HCT116 (cell line): ENCODE data around the gene NDUFC1. TPM values are rescaled to one million over a fixed set of nuclear protein-coding genes. Genes with fewer than 3 reads are reported as not detected.

Experiments
- ATAC-seq: fragments of 200-7000 bp; cut with Tn5 transposase; 2 replicates; pipeline ENCODE4 v1.9.1; 2020; ENCODE audit warnings: mild to moderate bottlenecking, moderate library complexity
- BruUV-seq: library from RNA; stranded (reverse); fragments of 400-500 nt; replicated peaks from 2 replicates; lab custom pipeline; 2021; lab: Mats Ljungman, UMichigan
- CTCF ChIA-PET: fragments of 300-600 bp; sonication (Branson Sonifier 250); formaldehyde crosslinking; loops from one replicate; lab custom pipeline; 2021; ENCODE audit warnings: antibody characterized with exemption; lab: Charles Lee
- POLR2A ChIA-PET: fragments of 300-600, 350-600 bp; sonication (Branson Sonifier 250); formaldehyde crosslinking; loops from one replicate; lab custom pipeline; 2021; ENCODE audit warnings: antibody characterized with exemption; lab: Charles Lee
- RAD21 ChIA-PET, 2 experiments: fragments of 300-600 bp; sonication (Branson Sonifier 250); formaldehyde crosslinking; loops; one replicate each; lab custom pipeline; 2023; ENCODE audit warnings: low total read pairs in 2 of 2; ENCODE audit not compliant: uncharacterized antibody in 2 of 2, unreplicated experiment in 2 of 2, low non-redundant PET in 1 of 2; lab: Charles Lee
- DNase-seq: peaks from one replicate; pipeline ENCODE4 v3.0.0-alpha.2; 2010; ENCODE audit warnings: low read depth, low spot score
- H2AFZ ChIP-seq: fragments of 200-600 bp; shearing (Covaris generic), sonication (generic); 2 replicates; pipeline ENCODE4 v1.6.1; 2017; ENCODE audit warnings: low read depth, mixed run types, mixed read lengths, antibody characterized with exemption, low read length; ENCODE audit not compliant: poor library complexity, severe bottlenecking
- H3K27ac ChIP-seq: 2 replicates; pipeline ENCODE4 v1.5.1; 2012; ENCODE audit warnings: low read depth, low read length
- H3K27me3 ChIP-seq: fragments of 200-600 bp; sonication (generic); 2 replicates; pipeline ENCODE4 v1.6.1; 2016; ENCODE audit warnings: mixed run types, low read length, mixed read lengths; ENCODE audit not compliant: insufficient read depth
- H3K36me3 ChIP-seq, 2 experiments: fragments of 200-500 bp in 1 of 2; fragments of 200-600 bp in 1 of 2; sonication (Bioruptor generic) in 1 of 2; sonication (generic) in 1 of 2; 2 replicates each; pipeline versions ENCODE4 v1.5.1 to v1.6.1; 2014 to 2016; ENCODE audit warnings: low read length in 2 of 2, inconsistent platforms in 1 of 2, mixed read lengths in 1 of 2, mixed run types in 1 of 2; ENCODE audit not compliant: insufficient read depth in 2 of 2, control insufficient read depth in 1 of 2
- H3K4me1 ChIP-seq, 2 experiments: fragments of 200-600 bp in 1 of 2; sonication (generic) in 1 of 2; 2 replicates each; pipeline versions ENCODE4 v1.5.1 to v1.6.1; 2012 to 2017; ENCODE audit warnings: low read length in 2 of 2, inconsistent platforms in 1 of 2, mild to moderate bottlenecking in 1 of 2, mixed read lengths in 1 of 2, mixed run types in 1 of 2, moderate library complexity in 1 of 2; ENCODE audit not compliant: insufficient read depth in 2 of 2, control insufficient read depth in 1 of 2
- H3K4me2 ChIP-seq: fragments of 200-600 bp; sonication (generic); 2 replicates; pipeline ENCODE4 v1.6.1; 2017; ENCODE audit warnings: mixed run types, low read length, mixed read lengths
- H3K4me3 ChIP-seq, 2 experiments: fragments of 200-600 bp in 1 of 2; sonication (generic) in 1 of 2; replicated peaks in 1 of 2; 2 replicates each; pipeline ENCODE4 v1.5.1; 2011 to 2016; ENCODE audit warnings: low read length in 2 of 2, control low read depth in 1 of 2, low read depth in 1 of 2, mild to moderate bottlenecking in 1 of 2, mixed read lengths in 1 of 2, mixed run types in 1 of 2
- H3K79me2 ChIP-seq: fragments of 200-600 bp; sonication (generic); 2 replicates; pipeline ENCODE4 v1.6.1; 2017; ENCODE audit warnings: mild to moderate bottlenecking, mixed run types, low read length, moderate library complexity, mixed read lengths; ENCODE audit not compliant: insufficient read depth
- H3K9ac ChIP-seq: fragments of 200-600 bp; sonication (generic); 2 replicates; pipeline ENCODE4 v1.6.1; 2016; ENCODE audit warnings: low read length, mixed read lengths
- H3K9me2 ChIP-seq: fragments of 200-600 bp; sonication (generic), shearing (Covaris generic); 2 replicates; pipeline ENCODE4 v1.6.1; 2017; ENCODE audit warnings: mixed run types, mild to moderate bottlenecking, moderate library complexity; ENCODE audit not compliant: insufficient read depth
- H3K9me3 ChIP-seq, 2 experiments: fragments of 200-500 bp in 1 of 2; fragments of 200-600 bp in 1 of 2; sonication (Bioruptor generic) in 1 of 2; sonication (generic) in 1 of 2; 2 replicates each; pipeline ENCODE4 v1.6.1; 2014 to 2017; ENCODE audit warnings: low read length in 2 of 2, mixed read lengths in 2 of 2, inconsistent platforms in 1 of 2, low read depth in 1 of 2, mild to moderate bottlenecking in 1 of 2, mixed run types in 1 of 2, moderate library complexity in 1 of 2; ENCODE audit not compliant: control insufficient read depth in 1 of 2, insufficient read depth in 1 of 2
- H4K20me1 ChIP-seq: fragments of 200-600 bp; sonication (generic), shearing (Covaris generic); 2 replicates; pipeline ENCODE4 v1.6.1; 2017; ENCODE audit warnings: mixed run types, mild to moderate bottlenecking, moderate library complexity; ENCODE audit not compliant: insufficient read depth
- EGR1 ChIP-seq: IDR thresholded peaks from 2 replicates; pipeline ENCODE4 v1.6.1; 2012; ENCODE audit warnings: low read depth
- ELF1 ChIP-seq: IDR thresholded peaks from 2 replicates; pipeline ENCODE4 v1.6.1; 2012; ENCODE audit warnings: low read depth, borderline replicate concordance
- EZH2phosphoT487 ChIP-seq: fragments of 200-600 bp; IDR thresholded peaks from 2 replicates; pipeline ENCODE4 v1.6.1; 2018; ENCODE audit warnings: antibody characterized with exemption, borderline replicate concordance
- JUND ChIP-seq: IDR thresholded peaks from 2 replicates; pipeline ENCODE4 v1.6.1; 2012
- POLR2A ChIP-seq: IDR thresholded peaks from 2 replicates; pipeline ENCODE4 v1.7.0; 2011; ENCODE audit warnings: borderline replicate concordance; ENCODE audit not compliant: insufficient read depth, insufficient read length; ENCODE audit errors: extremely low read depth
- POLR2AphosphoS5 ChIP-seq: IDR thresholded peaks from 2 replicates; pipeline ENCODE4 v1.6.1; 2011; ENCODE audit warnings: mild to moderate bottlenecking, low read depth, low read length, moderate library complexity
- RAD21 ChIP-seq: IDR thresholded peaks from 2 replicates; pipeline ENCODE4 v1.6.1; 2012; ENCODE audit warnings: low read depth, mild to moderate bottlenecking
- SIN3A ChIP-seq: IDR thresholded peaks from 2 replicates; pipeline ENCODE4 v1.6.1; 2012; ENCODE audit warnings: low read depth
- SP1 ChIP-seq: IDR thresholded peaks from 2 replicates; pipeline ENCODE4 v1.6.1; 2012; ENCODE audit warnings: low read depth
- TCF7L2 ChIP-seq: IDR thresholded peaks from 2 replicates; pipeline ENCODE4 v1.7.0; 2011; ENCODE audit warnings: borderline replicate concordance, inconsistent platforms; ENCODE audit not compliant: insufficient read depth, insufficient read length; ENCODE audit errors: extremely low read depth
- YY1 ChIP-seq: IDR thresholded peaks from 2 replicates; pipeline ENCODE4 v1.6.1; 2011; ENCODE audit warnings: low read length, low read depth, moderate library complexity, mild to moderate bottlenecking; ENCODE audit not compliant: insufficient replicate concordance; ENCODE audit errors: extremely low read depth
- ZFX ChIP-seq: fragments of 450-650 bp; IDR thresholded peaks from 2 replicates; pipeline ENCODE4 v1.6.1; 2017
- ZNF274 ChIP-seq: fragments of 200-500 bp; sonication (Bioruptor generic); IDR thresholded peaks from 2 replicates; pipeline ENCODE4 v1.6.1; 2014; ENCODE audit warnings: mild to moderate bottlenecking, low read depth, low read length, inconsistent platforms
- intact Hi-C: fragments of 100-400 bp; cut with micrococcal nuclease; formaldehyde crosslinking; loops from 2 replicates; pipeline ENCODE4 v1.10.0; 2022
- total RNA-seq: library from RNA; stranded (reverse); gene quantifications from one replicate; pipeline ENCODE4 v1.2.1, GENCODE V29; 2021; ENCODE audit not compliant: unreplicated experiment
- TF ChIP-seq, protein P1 (sequence below): IDR thresholded peaks from 2 replicates; pipeline ENCODE4 v1.6.1; 2012
- TF ChIP-seq, protein P2 (sequence below): IDR thresholded peaks from 2 replicates; pipeline ENCODE4 v1.6.1; 2011; ENCODE audit warnings: mild to moderate bottlenecking, low read length, moderate library complexity; ENCODE audit not compliant: insufficient replicate concordance; ENCODE audit errors: extremely low read depth
- TF ChIP-seq, protein P3 (sequence below), 3 experiments: fragments of 200-600 bp in 1 of 3; sonication (generic) in 1 of 3; IDR thresholded peaks in 2 of 3; conservative IDR thresholded peaks in 1 of 3; 2 replicates each; pipeline ENCODE4 v1.5.1; 2012 to 2017; ENCODE audit warnings: low read depth in 2 of 3, low read length in 2 of 3, antibody characterized with exemption in 1 of 3, borderline replicate concordance in 1 of 3, control low read depth in 1 of 3, mild to moderate bottlenecking in 1 of 3, mixed read lengths in 1 of 3, mixed run types in 1 of 3, moderate library complexity in 1 of 3; ENCODE audit not compliant: insufficient read depth in 1 of 3
- TF ChIP-seq, protein P4 (sequence below): IDR thresholded peaks from 2 replicates; pipeline ENCODE4 v1.6.1; 2012

NDUFC1 gene
- total RNA-seq, 1 experiment from 2014 or later = 86.9 TPM

DNA sequence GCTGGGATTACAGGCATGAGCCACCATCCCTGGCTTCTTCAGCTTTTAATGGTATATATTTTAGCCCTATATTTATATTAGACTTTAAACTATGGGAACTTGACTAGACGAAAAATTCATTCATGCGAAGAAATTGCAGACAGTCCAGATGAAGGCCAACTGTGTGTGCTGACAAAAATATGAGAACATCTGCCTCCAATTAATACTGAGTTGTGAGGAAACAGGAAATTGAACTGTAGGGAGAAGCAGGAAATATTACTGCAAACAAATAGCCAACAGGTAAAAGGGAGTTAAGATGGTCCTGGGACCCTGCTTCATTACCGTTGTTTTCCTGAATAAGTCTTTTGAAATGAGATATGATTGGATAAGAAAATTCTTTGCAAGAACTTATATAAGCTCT lies 48.6 kb downstream of the NDUFC1 start:
- intact Hi-C loops = no loop called here
- no peaks in the 10 kb centered on the region for H3K9me3 ChIP-seq
- no peak for ATAC-seq

More for the DNA sequence above, 48.6 kb downstream of the NDUFC1 start:
- Histone ChIP-seq H3K79me2 (no peaks in the 10 kb centered on the region), H3K4me1 (no peaks in the 10 kb centered on the region), H3K27ac (no peak overlapping the region), H2AFZ (peak overlapping the region; percentile 11), H3K9me2 (no peaks in the 10 kb centered on the region), H3K4me3 (no peak overlapping the region)
- no TSS peak for BruUV-seq
- CTCF ChIA-PET = no interaction called here
- POLR2A ChIA-PET = no interaction called here
- no peak for TF ChIP-seq EGR1
- TF ChIP-seq ZNF274 = no peak
- no peak for TF ChIP-seq YY1
- no peak for TF ChIP-seq SP1
- TF ChIP-seq SIN3A = no peak
- TF ChIP-seq POLR2A = no peak
- TF ChIP-seq ELF1 = no peak
- TF ChIP-seq, protein P1, sequence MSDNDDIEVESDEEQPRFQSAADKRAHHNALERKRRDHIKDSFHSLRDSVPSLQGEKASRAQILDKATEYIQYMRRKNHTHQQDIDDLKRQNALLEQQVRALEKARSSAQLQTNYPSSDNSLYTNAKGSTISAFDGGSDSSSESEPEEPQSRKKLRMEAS = no peak
- TF ChIP-seq, protein P2, sequence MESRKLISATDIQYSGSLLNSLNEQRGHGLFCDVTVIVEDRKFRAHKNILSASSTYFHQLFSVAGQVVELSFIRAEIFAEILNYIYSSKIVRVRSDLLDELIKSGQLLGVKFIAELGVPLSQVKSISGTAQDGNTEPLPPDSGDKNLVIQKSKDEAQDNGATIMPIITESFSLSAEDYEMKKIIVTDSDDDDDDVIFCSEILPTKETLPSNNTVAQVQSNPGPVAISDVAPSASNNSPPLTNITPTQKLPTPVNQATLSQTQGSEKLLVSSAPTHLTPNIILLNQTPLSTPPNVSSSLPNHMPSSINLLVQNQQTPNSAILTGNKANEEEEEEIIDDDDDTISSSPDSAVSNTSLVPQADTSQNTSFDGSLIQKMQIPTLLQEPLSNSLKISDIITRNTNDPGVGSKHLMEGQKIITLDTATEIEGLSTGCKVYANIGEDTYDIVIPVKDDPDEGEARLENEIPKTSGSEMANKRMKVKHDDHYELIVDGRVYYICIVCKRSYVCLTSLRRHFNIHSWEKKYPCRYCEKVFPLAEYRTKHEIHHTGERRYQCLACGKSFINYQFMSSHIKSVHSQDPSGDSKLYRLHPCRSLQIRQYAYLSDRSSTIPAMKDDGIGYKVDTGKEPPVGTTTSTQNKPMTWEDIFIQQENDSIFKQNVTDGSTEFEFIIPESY = no peak
- TF ChIP-seq, protein P3, sequence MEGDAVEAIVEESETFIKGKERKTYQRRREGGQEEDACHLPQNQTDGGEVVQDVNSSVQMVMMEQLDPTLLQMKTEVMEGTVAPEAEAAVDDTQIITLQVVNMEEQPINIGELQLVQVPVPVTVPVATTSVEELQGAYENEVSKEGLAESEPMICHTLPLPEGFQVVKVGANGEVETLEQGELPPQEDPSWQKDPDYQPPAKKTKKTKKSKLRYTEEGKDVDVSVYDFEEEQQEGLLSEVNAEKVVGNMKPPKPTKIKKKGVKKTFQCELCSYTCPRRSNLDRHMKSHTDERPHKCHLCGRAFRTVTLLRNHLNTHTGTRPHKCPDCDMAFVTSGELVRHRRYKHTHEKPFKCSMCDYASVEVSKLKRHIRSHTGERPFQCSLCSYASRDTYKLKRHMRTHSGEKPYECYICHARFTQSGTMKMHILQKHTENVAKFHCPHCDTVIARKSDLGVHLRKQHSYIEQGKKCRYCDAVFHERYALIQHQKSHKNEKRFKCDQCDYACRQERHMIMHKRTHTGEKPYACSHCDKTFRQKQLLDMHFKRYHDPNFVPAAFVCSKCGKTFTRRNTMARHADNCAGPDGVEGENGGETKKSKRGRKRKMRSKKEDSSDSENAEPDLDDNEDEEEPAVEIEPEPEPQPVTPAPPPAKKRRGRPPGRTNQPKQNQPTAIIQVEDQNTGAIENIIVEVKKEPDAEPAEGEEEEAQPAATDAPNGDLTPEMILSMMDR (IDR thresholded peaks at IDR 0.05 in 2 of 3, conservative IDR thresholded peaks at IDR 0.05 in 1 of 3; ENCODE audit: borderline replicate concordance in 1 of 3, insufficient read depth in 1 of 3, low read depth in 2 of 3, low read length in 2 of 3) = no peak
- TF ChIP-seq, protein P4, sequence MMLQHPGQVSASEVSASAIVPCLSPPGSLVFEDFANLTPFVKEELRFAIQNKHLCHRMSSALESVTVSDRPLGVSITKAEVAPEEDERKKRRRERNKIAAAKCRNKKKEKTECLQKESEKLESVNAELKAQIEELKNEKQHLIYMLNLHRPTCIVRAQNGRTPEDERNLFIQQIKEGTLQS = no peak
- TF ChIP-seq TCF7L2 = no peak
- no peak for TF ChIP-seq RAD21
- no peak for TF ChIP-seq JUND
- TF ChIP-seq ZFX = no peak
- TF ChIP-seq POLR2AphosphoS5 = no peak
- TF ChIP-seq EZH2phosphoT487 = no peak
- TF ChIP-seq, all 23 proteins: peak for 0
- Histone ChIP-seq H3K9ac (no peak overlapping the region), H3K27me3 (no peaks in the 10 kb centered on the region), H3K4me2 (no peak overlapping the region), H4K20me1 (no peaks in the 10 kb centered on the region), H3K36me3 (no peaks in the 10 kb centered on the region)
- RAD21 ChIA-PET = no interaction called here
- no peak for DNase-seq
